ENCODE measurements around the gene EFNA3. TPM values are rescaled to one million over a fixed set of nuclear protein-coding genes. Genes with fewer than 3 reads are reported as not detected.
A peak's percentile ranks its signal among the peaks of the same experiment; 100 is the strongest.

Gene EFNA3
- total and polyA plus RNA-seq, 9 of the 15 experiments (the other 6 are each of a cell fraction or from before 2014, with no cell fraction given): 0.59 to 7.9 (median 4.7) TPM

GRCh38 chr1:155078469-155079209 lies at the start of gene EFNA3 (continued):
- TF ChIP-seq ASH1L (IDR thresholded peaks at IDR 0.05; ENCODE audit: borderline replicate concordance, low read depth, partially characterized antibody) (peak; percentile 29), ZNF75A (CRISPR knock-in tag; IDR thresholded peaks at IDR 0.05) (no peak), HOMEZ (CRISPR knock-in tag; IDR thresholded peaks at IDR 0.05) (no peak), BCOR (IDR thresholded peaks at IDR 0.05) (no peak), CREB1 (IDR thresholded peaks at IDR 0.05) (no peak), CREB1 (CRISPR knock-in tag; IDR thresholded peaks at IDR 0.05) (peak; percentile 47), NEUROD1 (IDR thresholded peaks at IDR 0.05; ENCODE audit: borderline replicate concordance, low read depth, low read length, partially characterized antibody) (no peak), MCM3 (IDR thresholded peaks at IDR 0.05) (no peak), NCOA6 (IDR thresholded peaks at IDR 0.05) (peak; percentile 73; the same call in 1 of the 2 replicates), ZKSCAN8 (CRISPR knock-in tag; IDR thresholded peaks at IDR 0.05) (no peak), ZNF639 (CRISPR knock-in tag; conservative IDR thresholded peaks at IDR 0.05 in 1 of 2, IDR thresholded peaks at IDR 0.05 in 1 of 2) (peak in 1 of 2 experiments; percentile 49; a peak in 1 of 4 replicates), ZKSCAN1 (IDR thresholded peaks at IDR 0.05; ENCODE audit: low read depth, low read length) (no peak), ZNF561 (CRISPR knock-in tag; conservative IDR thresholded peaks at IDR 0.05) (no peak), CTBP1 (IDR thresholded peaks at IDR 0.05; ENCODE audit: borderline replicate concordance) (peak; percentile 74), TAF1 (IDR thresholded peaks at IDR 0.05; ENCODE audit: control insufficient read depth, extremely low read depth, insufficient read depth, low read length, severe bottlenecking) (peak; percentile 24), POLR2AphosphoS5 (IDR thresholded peaks at IDR 0.05; ENCODE audit: control insufficient read depth, insufficient read depth, low read depth, low read length) (peak; percentile 31; the same call in 1 of the 2 replicates)
- TF ChIP-seq, protein P1, sequence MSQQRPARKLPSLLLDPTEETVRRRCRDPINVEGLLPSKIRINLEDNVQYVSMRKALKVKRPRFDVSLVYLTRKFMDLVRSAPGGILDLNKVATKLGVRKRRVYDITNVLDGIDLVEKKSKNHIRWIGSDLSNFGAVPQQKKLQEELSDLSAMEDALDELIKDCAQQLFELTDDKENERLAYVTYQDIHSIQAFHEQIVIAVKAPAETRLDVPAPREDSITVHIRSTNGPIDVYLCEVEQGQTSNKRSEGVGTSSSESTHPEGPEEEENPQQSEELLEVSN (IDR thresholded peaks at IDR 0.05; ENCODE audit: borderline replicate concordance in 1 of 2, extremely low read depth in 1 of 2, insufficient read depth in 1 of 2, insufficient read length in 1 of 2, low read depth in 1 of 2, low read length in 1 of 2, poor library complexity in 1 of 2, severe bottlenecking in 1 of 2): peak in 1 of 2 experiments; percentile 53
- TF ChIP-seq, protein P2, sequence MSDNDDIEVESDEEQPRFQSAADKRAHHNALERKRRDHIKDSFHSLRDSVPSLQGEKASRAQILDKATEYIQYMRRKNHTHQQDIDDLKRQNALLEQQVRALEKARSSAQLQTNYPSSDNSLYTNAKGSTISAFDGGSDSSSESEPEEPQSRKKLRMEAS (CRISPR knock-in tag; IDR thresholded peaks at IDR 0.05): peak; percentile 76
- TF ChIP-seq, protein P3, sequence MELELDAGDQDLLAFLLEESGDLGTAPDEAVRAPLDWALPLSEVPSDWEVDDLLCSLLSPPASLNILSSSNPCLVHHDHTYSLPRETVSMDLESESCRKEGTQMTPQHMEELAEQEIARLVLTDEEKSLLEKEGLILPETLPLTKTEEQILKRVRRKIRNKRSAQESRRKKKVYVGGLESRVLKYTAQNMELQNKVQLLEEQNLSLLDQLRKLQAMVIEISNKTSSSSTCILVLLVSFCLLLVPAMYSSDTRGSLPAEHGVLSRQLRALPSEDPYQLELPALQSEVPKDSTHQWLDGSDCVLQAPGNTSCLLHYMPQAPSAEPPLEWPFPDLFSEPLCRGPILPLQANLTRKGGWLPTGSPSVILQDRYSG (tag; conservative IDR thresholded peaks at IDR 0.05; ENCODE audit: low read depth): no peak
- TF ChIP-seq, protein P4, sequence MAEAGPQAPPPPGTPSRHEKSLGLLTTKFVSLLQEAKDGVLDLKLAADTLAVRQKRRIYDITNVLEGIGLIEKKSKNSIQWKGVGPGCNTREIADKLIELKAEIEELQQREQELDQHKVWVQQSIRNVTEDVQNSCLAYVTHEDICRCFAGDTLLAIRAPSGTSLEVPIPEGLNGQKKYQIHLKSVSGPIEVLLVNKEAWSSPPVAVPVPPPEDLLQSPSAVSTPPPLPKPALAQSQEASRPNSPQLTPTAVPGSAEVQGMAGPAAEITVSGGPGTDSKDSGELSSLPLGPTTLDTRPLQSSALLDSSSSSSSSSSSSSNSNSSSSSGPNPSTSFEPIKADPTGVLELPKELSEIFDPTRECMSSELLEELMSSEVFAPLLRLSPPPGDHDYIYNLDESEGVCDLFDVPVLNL (CRISPR knock-in tag; IDR thresholded peaks at IDR 0.05; ENCODE audit: low read depth): no peak
